Testis (tissue), 2 donors: ENCODE data around the gene EREG.

ENCODE experiments used
- CTCF ChIP-seq, 3 experiments: fragments of 450-650 bp in 2 of 3; fragments of 200-600 bp in 1 of 3; sonication (generic) in 1 of 3; IDR thresholded peaks; one replicate each; pipeline ENCODE4 v1.5.1; 2016 to 2019; ENCODE audit warnings: antibody characterized with exemption in 3 of 3, mild to moderate bottlenecking in 2 of 3, moderate library complexity in 1 of 3
- POLR2A ChIP-seq: fragments of 450-650 bp; IDR thresholded peaks from one replicate; pipeline ENCODE4 v1.6.1; 2017; ENCODE audit warnings: antibody characterized with exemption, mild to moderate bottlenecking, moderate library complexity

- no peak for TF ChIP-seq CTCF (IDR thresholded peaks at IDR 0.05)
- TF ChIP-seq POLR2A = no peak
Measured at GRCh38 chr4:74374561-74375327, 9.8 kb downstream of the EREG start.
